ENCODE measurements around the gene SH3GL3.

SH3GL3 gene

DNA sequence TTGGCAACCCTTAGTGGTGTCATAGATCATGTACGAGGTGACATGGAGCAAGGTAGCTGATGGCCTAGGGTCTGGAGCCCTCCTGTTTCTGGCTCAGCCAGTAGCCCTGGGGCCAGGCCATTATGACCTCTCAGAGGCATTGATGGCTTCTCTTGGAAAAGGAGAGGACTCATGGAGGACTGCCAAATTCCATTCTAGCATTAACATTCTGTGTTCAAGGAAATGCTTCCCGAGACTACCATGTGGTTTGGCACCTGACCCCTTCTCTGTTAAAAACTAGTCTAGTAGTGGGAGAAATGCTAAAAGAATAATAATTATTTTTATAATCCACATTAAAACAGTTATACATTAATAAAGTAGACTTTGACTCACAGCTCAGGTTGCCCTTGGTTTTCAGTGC is 166.6 kb downstream of the SH3GL3 start:
- DNase-seq (ENCODE audit: low read depth), result no peak

DNA sequence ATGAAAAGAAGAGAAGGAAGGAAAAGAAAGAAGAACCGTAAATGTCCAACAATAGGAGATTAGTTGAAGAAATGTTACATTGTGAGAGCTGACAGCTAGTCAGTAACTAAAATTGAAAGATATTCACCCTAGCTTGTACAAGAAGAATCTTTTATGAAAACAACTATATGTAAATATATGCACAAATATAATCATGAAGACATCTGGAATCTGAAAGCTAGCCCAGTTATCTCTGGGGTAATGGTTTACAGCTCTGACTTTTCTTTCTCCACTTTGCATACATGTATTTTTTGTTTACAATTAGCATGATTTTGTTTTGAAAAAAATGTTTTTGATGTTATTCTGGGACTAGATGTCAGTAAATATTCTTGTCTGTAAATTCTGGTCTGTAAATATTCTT is 169.7 kb downstream of the SH3GL3 start:
- DNase-seq (ENCODE audit: low read depth), result no peak

DNA sequence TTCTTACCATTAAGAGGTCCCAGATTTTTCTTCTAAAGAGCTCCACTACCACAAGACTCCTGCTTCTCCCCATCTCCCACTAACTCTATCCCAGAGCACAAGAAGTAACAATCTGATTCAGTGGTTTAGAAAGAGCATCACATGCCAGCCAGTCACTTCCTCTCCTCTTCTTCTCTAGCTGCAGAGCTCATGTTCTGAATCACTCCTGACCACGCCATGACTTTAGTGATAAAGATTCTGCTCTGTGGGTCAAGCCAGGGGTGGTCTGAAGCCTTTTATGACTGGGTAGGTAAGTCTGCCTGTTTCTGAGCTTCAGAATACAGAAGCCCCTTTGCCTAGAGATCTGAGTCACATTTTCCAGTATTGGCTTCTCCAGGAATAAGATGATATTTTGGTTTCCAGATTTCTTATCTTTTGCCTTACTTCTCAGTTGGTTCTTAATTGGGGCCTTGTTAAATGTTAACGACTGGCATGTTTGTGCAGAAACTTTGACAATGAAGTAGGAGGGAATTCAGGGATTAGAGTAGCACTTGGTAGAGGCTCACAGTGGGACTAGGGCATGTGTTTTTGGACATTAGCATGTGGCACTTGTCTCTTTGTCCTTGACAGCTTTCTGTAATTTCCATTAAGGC is 179.1 kb downstream of the SH3GL3 start:
- no peak for DNase-seq (ENCODE audit: low read depth)

DNA sequence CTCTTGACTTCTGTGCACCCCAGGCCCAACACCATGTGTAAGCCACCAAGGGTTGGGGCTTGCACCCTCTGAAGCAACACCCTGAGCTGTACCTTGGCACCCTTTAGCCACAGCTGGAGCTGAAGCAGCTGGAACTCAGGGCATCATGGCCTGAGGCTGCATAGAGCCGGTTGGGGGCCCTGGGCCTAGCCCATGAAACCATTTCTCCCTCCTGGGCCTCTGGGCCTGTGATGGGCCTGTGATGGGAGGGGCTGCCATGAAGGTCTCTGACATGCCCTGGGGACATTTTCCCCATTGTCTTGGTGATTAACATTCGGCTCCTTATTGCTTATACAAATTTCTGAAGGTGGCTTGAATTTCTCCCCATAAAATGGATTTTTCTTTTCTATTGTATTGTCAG is 184.4 kb downstream of the SH3GL3 start:
- no peak for DNase-seq (ENCODE audit: low read depth)

DNA sequence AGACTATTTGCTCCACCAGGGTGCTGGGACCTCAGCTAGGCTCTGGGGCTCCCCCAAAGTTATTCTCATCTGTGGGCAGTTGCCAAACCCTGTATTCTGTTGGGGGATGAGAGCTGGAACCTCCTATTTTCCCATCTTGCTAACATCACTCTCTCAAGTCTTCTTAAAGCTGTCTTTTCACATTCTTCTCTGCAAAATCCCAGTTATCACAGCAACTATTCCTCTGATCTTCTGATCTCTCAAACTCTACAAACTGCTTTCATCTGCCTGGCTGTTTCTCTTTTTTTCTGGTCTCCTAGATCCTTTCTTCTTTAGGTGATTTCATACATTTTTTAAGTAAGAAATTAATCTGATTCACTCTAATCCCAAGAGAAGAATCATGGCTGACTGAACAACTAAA is 196.1 kb downstream of the SH3GL3 start:
- DNase-seq (ENCODE audit: low read depth), result no peak

DNA sequence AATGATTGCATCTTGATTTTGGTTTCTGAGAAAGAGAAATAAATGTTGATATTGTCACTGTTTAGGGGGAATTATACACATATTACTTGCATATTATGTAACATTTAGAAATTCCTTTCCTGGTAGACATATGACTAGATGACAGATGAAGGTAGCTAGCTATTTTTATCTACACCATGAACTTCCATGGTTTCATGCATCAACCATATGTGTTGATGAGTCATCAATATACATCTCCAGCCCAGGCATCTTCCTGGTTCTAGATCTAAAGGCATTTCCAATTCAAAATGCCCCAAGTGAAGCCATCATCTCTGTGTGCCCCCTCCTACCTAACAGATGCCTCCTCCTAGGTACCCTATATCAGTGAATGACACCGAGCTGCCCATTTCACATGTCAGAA is 197.3 kb downstream of the SH3GL3 start:
- DNase-seq (ENCODE audit: low read depth), result no peak

DNA sequence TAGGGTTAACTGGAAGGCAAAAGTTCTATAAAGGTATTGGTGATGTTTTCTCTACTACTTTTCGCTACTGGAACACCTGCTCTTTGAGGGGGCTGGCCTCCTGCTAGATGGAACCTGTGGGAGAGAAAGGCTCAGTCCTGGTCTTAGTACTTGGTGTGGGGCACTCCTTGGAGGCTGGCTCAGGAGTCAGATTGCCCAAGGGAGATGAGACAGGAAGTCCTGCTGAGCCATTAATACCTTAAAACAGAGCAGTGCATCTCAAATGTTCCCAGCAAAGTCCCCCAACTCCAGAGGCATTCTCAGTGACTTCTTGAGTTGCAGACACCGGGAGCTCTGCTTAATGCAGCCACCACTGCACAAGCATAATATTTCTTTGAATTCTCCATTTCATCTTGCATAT is 203.7 kb downstream of the SH3GL3 start:
- no peak for DNase-seq (ENCODE audit: low read depth)

DNA sequence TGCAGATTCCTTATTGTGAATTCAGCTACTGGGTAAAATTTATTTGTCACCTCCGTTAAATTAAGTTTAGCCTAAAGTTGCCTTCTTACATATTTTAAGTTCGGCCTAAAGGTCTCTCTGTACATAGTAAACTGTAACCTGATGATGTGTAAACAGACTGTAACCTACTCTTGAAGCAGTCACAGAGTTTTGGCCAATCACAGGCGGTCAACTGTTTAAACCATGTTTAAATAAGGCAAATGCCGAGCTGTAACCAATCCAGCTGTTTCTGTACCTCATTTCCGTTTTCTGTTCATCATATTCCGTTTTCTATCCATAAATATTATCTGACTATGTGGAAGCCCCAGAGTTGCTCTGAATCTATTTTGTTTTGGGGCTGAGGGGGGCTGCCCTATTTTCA is 204.4 kb downstream of the SH3GL3 start:
- no peak for DNase-seq (ENCODE audit: low read depth)

DNA sequence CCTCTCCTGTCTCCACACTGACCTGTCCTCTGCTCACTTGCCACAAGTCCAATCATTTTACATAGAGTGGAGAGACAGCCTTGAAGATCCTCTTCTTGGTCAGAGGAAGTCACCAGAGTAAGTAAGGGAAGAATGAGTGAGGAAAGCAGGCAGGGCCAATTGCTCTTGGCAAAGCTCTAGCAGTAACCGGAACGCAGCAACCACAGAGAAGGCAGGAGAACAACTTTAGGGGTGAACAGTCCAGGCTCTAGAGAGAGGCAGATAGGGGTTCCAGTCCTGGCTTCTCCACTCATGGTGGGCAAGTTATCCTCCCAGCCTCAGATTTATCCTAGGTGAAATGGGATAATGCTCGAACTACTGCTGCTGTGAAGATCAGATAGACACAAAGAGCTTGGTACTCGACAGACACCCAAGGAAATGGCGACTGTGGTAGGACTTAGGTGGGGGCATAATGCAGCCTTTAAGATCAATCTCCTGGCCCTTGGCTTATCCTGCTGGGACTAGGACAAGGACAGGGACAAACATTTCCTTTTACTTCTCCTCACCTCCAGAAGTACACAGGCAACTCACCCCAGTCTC is 205.6 kb downstream of the SH3GL3 start:
- DNase-seq (ENCODE audit: low read depth), result no peak

DNA sequence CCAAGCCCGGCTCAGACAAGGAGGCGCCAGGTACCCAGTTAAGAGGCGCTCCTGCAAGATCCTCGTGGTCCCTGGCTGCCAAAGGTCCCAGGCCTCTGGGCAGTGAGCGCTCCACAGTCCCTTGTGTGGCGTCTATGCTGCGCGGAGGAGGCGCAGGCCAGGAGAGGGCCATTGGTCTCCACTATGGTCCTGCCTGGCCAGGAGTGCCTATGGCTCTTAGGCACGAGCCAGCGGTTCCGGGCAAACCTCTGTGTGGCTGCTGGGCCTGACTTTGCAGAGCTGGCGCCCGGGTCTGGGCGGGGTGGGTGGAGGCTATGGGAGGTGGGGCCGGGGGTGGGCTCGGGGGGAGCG is 206.1 kb downstream of the SH3GL3 start:
- DNase-seq (ENCODE audit: low read depth), result no peak

DNA sequence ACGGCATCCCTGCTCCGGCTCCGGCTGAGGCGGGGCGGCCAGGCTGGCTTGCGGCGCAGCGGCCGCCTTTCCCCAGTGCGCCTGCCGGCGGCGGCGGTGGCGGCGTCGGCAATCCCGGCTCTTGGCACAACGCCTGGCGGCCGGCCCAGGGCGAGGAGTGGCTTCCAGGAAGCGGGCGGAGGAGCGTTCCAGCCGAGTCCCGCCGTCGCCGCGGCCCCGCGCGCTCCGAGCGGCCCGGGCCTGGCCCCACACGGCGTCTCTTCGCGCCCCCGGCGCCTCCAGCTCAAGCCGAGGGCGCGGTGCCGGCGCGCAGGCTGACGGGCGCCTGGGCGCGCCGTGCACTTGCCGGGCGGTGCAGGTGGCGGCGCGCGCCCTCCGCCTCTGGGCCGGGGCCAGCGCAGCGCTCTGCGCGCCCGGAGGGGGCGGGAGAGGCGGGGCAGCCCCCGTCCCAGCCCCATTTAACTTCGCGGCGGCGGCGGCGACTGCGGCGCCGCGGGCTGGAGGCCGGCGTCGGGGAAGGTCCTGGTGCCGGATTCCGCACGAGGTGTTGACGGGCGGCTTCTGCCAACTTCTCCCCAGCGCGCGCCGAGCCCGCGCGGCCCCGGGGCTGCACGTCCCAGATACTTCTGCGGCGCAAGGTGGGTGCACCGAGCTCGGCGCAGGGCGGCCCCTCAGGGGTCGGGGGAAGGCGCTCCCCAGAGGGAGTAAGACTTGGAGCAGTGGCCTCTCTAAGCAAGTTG is 206.7 kb downstream of the SH3GL3 start, which contains the start of gene ADAMTSL3:
Gene ADAMTSL3, plus strand, starts transcription at position 485 of the 740 bp plus-strand sequence. CDS start 1,639 bp downstream, outside the sequence.
- DNase-seq (ENCODE audit: low read depth), result peak; percentile 5

DNA sequence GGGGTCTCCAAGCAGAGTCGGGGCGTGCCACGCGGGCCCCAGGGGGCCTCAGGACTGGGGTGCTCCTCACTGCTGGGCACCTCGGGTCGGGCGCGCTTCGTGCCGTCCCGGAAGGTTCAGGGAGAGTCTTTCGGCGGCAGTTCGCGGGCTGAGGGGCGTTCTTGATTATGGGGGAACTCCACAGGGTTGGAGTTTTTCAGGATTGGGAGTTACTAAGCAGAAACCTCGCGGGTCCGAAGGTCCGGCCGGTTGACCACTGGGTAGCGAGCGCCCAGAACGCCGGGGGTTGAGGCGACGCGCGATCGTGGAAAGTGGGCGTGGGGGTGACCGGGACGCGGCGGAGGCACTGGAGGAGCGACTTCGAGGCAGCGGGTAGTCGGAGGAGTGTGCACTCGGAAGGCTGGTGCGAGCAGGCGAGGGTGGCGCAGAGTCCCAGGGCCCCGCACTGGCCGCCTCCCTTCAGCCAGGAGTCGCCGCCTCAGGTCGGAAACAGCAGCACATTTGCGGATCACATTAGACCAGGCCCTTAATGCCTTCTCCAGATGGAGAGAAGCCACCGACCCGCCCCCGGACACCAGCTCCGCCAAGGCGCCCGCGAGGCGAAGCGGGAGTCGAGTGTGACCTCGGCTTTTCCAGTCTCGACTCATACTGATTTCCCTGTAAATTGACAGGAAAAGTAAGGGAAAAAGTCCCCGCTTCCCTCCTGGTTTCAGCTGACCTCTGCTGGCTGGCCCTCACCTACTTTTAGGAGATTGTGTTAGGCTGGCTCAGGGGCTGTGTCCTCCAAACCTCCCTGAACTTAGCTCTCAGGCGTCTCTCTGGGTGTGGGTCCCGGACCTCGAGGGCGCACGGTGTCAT is 207.5 kb downstream of the SH3GL3 start:
- no peak for DNase-seq (ENCODE audit: low read depth)

DNA sequence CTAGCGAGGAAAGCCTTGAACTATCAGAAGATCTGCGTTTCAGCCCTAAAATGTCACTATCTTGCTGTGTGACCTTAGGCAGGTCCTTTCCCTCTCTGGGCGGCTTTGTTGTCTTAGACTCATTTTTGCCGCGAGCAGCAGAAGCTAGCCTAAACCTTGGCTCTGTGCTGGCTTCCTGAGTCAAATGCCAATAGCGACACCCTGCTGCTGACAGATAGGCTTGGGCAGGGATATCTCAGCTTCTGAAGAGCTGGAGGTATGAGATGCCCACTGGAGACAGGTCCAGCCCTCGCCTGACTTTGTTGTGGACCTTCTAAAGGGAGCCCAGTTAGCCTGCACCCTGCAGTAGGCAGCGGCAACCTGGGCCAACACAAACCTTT is 208.1 kb downstream of the SH3GL3 start:
- DNase-seq (ENCODE audit: low read depth), result no peak

DNA sequence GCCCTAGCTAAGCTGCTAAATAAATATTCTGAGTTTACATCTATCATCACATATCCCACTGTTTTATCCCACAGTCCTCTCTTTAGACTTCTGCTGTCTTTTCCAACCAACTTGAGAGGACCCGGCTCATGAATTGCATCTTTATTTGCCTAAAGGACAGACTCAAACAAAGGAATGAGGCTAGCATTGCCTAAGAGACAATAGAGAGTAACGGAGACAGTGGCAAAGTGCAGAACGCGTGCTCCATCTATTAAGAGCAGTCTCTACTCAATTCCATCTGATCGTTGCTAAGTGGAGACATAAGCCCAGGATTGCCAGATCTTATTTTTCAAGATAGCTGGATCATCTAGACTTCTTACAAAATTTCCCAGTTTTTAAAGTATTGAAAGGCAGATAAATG is 209.1 kb downstream of the SH3GL3 start:
- DNase-seq (ENCODE audit: low read depth), result no peak

DNA sequence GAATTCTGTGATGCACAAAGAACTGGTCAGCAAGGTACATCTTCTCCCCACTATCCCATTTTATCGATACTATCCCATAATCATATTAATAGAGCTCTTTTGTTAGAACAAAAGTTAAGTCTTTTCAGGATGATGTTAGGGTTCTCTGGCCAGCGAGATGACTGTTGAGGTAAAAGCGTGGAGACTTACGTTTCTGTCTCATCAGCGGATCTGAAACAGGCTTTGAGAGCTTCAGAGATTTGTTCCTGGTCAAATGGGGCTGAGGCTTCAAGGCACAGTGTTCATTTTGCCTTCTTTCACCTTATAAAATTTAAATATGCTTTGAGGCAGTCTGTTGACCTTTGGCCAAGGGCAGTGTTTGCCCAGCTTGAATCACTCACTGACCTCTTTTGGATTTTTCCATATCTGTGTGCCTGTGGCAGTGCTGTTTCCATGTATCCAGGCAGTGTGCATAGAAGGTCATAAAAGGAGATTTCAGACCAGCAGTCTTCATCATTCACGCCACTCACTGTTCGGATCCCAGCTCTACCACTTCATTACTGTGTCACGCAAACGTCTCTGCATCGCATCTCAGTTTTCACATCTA is 209.9 kb downstream of the SH3GL3 start:
- DNase-seq (ENCODE audit: low read depth), result no peak

DNA sequence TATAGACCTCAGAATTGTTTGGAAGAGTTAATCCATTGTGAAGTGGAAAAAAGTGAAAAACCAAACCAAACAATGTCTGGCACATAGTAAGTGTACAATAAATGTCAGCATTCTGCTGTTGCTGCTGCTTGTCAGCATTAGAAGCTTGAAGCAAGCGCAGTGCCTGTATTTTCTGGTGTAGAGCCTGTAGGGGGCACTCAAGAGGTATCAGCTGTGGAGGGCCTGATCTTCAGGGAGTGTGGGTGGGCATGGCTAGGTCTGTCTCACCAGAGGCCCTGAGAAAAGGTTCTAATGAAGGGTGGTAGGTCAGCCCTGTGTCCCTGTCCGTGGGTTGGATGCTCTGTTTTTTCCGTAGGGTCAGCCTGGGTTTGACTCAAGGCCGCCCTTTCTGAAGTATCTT is 210.4 kb downstream of the SH3GL3 start:
- DNase-seq (ENCODE audit: low read depth), result no peak

DNA sequence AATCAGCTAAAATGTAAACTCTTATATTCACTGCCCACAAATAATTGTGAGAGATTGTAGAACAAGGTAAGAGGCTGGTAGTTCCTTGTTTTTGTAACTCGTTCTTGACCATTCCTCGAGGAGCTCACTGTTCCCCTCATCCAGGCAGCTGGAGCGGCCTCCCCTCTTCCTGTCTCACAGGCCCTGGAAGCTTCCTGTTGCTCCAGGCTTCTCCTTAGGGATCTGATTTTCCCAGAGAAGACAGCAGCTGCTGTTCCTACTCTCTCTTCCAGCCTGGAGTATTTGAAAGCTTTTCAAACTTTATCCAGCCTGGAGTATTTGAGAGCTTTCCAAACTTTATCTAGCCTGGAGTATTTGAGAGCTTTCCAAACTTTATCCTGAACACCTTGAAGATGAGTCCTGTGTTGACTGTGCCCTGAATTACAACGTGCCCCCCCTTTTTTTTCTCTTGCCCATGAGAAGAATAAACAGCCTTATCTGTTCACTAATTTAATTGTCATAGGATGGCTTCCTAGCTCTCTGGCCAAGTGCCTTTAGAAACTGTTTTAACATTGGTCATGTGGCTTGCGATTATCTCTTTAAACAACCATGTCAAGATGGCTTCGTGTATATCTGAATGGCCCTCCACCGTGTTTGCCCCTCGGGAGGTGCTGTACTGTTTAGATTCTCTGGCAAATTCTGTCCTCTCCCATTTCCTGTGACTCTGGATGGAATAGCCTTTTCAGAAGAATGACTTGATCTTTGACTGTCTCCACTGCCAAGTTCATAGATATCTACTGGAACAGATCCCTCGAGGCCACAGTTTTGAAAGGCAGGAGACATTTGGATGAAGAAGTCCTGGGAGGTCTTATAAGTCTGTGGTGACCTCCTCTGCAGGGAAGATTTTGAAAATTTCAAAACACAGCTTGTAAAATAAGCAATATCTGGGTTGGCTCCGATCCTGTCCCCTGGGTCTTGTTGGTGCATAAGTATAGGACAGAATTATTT is 211.6 kb downstream of the SH3GL3 start:
- no peak for DNase-seq (ENCODE audit: low read depth)

DNA sequence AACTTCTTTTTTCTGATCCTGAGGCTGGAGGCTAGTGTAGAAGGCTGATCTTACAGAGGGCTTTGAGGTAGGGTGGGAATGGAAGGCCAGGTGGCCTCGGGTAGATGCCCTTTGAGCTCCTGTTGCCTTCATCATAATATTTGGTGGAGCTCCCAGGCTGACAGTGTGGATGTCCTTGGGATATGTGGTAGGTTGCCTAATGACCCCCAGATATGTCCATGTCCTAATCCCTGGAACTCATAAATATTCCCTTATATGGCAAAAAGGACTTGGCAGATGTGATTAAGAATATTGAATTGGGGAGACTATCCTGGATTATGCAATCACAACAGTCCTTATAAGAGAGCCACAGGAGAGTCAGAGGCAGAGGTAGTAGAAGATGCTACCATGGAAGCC is 212.3 kb downstream of the SH3GL3 start:
- no peak for DNase-seq (ENCODE audit: low read depth)

DNA sequence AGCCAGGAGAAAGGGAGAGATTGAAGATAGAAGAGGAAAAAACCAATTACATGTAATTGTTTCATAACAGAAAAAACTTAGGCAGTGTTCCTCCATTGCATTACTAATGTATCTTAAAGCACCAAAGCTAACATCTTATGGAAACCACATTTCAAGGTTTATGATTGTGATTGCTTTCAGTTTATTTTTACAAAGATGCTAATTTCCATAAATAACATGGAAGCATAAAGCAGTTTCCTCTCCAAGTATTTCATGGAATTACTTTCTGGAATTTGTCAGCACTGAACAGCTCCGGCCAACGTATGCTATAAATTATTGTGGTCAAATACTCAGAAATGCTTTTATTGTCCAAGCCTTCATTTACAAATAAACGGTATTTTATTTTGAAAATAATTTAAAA is 218.3 kb downstream of the SH3GL3 start:
- DNase-seq (ENCODE audit: low read depth), result no peak
